Neural progenitor cell (in vitro differentiated cells): Measurements from ENCODE around the gene ATIC.

Source experiments
- EZH2 ChIP-seq: fragments of 200-600 bp; sonication (generic); IDR thresholded peaks from 2 replicates; pipeline ENCODE4 v1.6.1; 2017; ENCODE audit warnings: antibody characterized with exemption, mild to moderate bottlenecking, moderate library complexity
- TF ChIP-seq, protein P1 (sequence below): fragments of 200-600 bp; sonication (generic); IDR thresholded peaks from 2 replicates; pipeline ENCODE4 v1.5.1; 2017; ENCODE audit warnings: antibody characterized with exemption, mild to moderate bottlenecking

DNA sequence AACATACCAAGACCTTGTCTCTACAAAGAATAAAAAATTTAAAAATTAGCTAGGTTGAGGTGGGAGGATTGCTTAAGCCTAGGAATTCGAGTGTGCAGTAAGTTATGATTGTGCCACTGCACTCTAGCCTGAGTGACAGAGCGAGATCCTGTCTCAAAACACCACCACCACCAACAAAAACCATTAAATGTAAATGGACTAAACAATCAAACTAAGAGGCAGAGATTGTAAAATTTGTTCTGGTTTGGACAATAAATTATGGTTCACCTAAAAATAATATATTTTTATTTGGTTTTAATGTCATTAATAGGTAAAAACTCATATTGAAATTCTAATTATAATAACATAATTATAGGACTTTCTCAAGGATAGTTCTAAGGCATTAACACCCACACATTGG, 9.9 kb upstream of the ATIC start:
- TF ChIP-seq EZH2: no peak
- TF ChIP-seq, protein P1, sequence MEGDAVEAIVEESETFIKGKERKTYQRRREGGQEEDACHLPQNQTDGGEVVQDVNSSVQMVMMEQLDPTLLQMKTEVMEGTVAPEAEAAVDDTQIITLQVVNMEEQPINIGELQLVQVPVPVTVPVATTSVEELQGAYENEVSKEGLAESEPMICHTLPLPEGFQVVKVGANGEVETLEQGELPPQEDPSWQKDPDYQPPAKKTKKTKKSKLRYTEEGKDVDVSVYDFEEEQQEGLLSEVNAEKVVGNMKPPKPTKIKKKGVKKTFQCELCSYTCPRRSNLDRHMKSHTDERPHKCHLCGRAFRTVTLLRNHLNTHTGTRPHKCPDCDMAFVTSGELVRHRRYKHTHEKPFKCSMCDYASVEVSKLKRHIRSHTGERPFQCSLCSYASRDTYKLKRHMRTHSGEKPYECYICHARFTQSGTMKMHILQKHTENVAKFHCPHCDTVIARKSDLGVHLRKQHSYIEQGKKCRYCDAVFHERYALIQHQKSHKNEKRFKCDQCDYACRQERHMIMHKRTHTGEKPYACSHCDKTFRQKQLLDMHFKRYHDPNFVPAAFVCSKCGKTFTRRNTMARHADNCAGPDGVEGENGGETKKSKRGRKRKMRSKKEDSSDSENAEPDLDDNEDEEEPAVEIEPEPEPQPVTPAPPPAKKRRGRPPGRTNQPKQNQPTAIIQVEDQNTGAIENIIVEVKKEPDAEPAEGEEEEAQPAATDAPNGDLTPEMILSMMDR: no peak
